Mesendoderm (in vitro differentiated cells): Measurements from ENCODE around the gene ABHD2.
"Not testable (repeated sequence)": the region's sequence is repeated elsewhere in the genome, so short reads cannot be mapped to it uniquely, and the experiment has no call there.

Experiments
- DNase-seq: peaks from one replicate; pipeline ENCODE4 v3.0.0; 2013
- H2AK5ac ChIP-seq: 2 replicates; pipeline ENCODE4 v1.6.1; 2013; ENCODE audit warnings: low read length, inconsistent platforms
- H2BK120ac ChIP-seq: 2 replicates; pipeline ENCODE4 v1.6.1; 2013; ENCODE audit warnings: low read depth, mild to moderate bottlenecking, low read length, moderate library complexity, mixed read lengths
- H2BK15ac ChIP-seq: replicated peaks from 2 replicates; pipeline ENCODE4 v1.6.1; 2013; ENCODE audit warnings: low read depth, mild to moderate bottlenecking, moderate library complexity
- H2BK5ac ChIP-seq: 2 replicates; pipeline ENCODE4 v1.6.1; 2013; ENCODE audit warnings: low read length, inconsistent platforms
- H3K18ac ChIP-seq: 2 replicates; pipeline ENCODE4 v1.6.1; 2013; ENCODE audit warnings: mild to moderate bottlenecking, low read length, mixed read lengths
- H3K23ac ChIP-seq: one replicate; pipeline ENCODE4 v1.6.1; 2013; ENCODE audit warnings: low read length
- H3K27ac ChIP-seq: 2 replicates; pipeline ENCODE4 v1.5.1; 2013; ENCODE audit warnings: low read depth, mild to moderate bottlenecking, inconsistent platforms, low read length, moderate library complexity
- H3K27me3 ChIP-seq: 2 replicates; pipeline ENCODE4 v1.6.1; 2013; ENCODE audit warnings: low read length, control low read depth, mild to moderate bottlenecking, inconsistent platforms; ENCODE audit not compliant: insufficient read depth, poor library complexity
- H3K36me3 ChIP-seq: 2 replicates; pipeline ENCODE4 v1.6.1; 2013; ENCODE audit warnings: low read length, inconsistent platforms; ENCODE audit not compliant: control insufficient read depth, insufficient read depth
- H3K4ac ChIP-seq: one replicate; pipeline ENCODE4 v1.6.1; 2013; ENCODE audit warnings: low read depth, mild to moderate bottlenecking, low read length, moderate library complexity
- H3K4me1 ChIP-seq: 2 replicates; pipeline ENCODE4 v1.6.1; 2013; ENCODE audit warnings: low read depth, low read length, inconsistent platforms; ENCODE audit not compliant: control insufficient read depth
- H3K4me2 ChIP-seq: 2 replicates; pipeline ENCODE4 v1.6.1; 2013; ENCODE audit warnings: low read length
- H3K4me3 ChIP-seq: 2 replicates; pipeline ENCODE4 v1.5.1; 2013; ENCODE audit warnings: mild to moderate bottlenecking, low read length
- H3K56ac ChIP-seq: one replicate; pipeline ENCODE4 v1.6.1; 2013; ENCODE audit warnings: low read length
- H3K79me1 ChIP-seq: 2 replicates; pipeline ENCODE4 v1.6.1; 2013; ENCODE audit warnings: low read length, inconsistent platforms
- H3K79me2 ChIP-seq: 2 replicates; pipeline ENCODE4 v1.6.1; 2013; ENCODE audit warnings: mild to moderate bottlenecking, low read length; ENCODE audit not compliant: control insufficient read depth, insufficient read depth
- H3K9ac ChIP-seq: 2 replicates; pipeline ENCODE4 v1.6.1; 2013; ENCODE audit warnings: low read length, inconsistent platforms
- H4K5ac ChIP-seq: one replicate; pipeline ENCODE4 v1.6.1; 2013; ENCODE audit warnings: low read length
- H4K8ac ChIP-seq: one replicate; pipeline ENCODE4 v1.6.1; 2013; ENCODE audit warnings: low read depth, mild to moderate bottlenecking, control low read depth, low read length, moderate library complexity
- WGBS: extraction: QIAGEN DNeasy Blood & Tissue Kit; methylation state at CpG from one replicate; pipeline ENCODE4 v1.1.7; 2013; ENCODE audit warnings: low lambda C conversion rate, missing lambda C conversion rate; ENCODE audit not compliant: insufficient coverage; ENCODE audit errors: extremely low coverage; 5-methylcytosine and 5-hydroxymethylcytosine counted together

ABHD2 gene

GRCh38 chr15:89140595-89140994 is 52.3 kb downstream of the ABHD2 start:
- Histone ChIP-seq H4K5ac (no peak overlapping the region), H3K79me1 (no peaks in the 10 kb centered on the region), H2AK5ac (no peak overlapping the region), H4K8ac (no peak overlapping the region), H3K9ac (no peak overlapping the region), H3K23ac (no peak overlapping the region), H2BK120ac (no peak overlapping the region), H3K56ac (no peak overlapping the region), H2BK5ac (no peak overlapping the region), H3K79me2 (no peaks in the 10 kb centered on the region), H2BK15ac (no peak overlapping the region), H3K27me3 (no peaks in the 10 kb centered on the region), H3K4ac (no peak overlapping the region), H3K4me2 (no peak overlapping the region), H3K36me3 (no peaks in the 10 kb centered on the region), H3K4me3 (no peak overlapping the region), H3K18ac (no peak overlapping the region), H3K27ac (no peak overlapping the region), H3K4me1 (peaks cover 2% of the 10 kb centered on the region)
- no peak for DNase-seq
- no CpG with 5 or more reads among the region's 4 CpGs for WGBS

DNA sequence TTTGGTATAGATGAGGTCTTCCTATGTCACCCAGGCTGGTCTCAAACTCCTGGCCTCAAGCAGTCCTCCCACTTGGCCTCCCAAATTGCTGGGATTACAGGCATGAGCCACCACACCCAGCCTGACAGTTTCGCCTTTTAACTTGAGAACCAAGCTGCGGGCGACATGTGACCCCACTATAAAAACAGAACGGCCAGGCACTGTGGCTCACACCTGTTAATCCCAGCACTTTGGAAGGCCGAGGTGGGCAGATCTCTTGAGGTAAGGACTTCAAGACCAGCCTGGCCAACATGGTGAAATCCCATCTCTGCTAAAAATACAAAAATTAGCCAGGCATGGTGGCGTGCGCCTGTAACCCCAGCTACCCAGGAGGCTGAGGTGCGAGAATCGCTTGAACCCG is 52.9 kb downstream of the ABHD2 start:
- not testable (repeated sequence) for H3K27me3 ChIP-seq, H3K23ac ChIP-seq, DNase-seq, H3K36me3 ChIP-seq, H3K18ac ChIP-seq, H2BK15ac ChIP-seq, H2BK120ac ChIP-seq, H3K4me3 ChIP-seq, H3K79me2 ChIP-seq, H4K8ac ChIP-seq, H3K4me2 ChIP-seq, H3K9ac ChIP-seq, H3K4ac ChIP-seq, H2BK5ac ChIP-seq, H4K5ac ChIP-seq, H3K27ac ChIP-seq, H2AK5ac ChIP-seq, H3K56ac ChIP-seq, H3K4me1 ChIP-seq, H3K79me1 ChIP-seq
- WGBS: no CpG with 5 or more reads among the region's 10 CpGs

GRCh38 chr15:89141885-89142284 is 53.6 kb downstream of the ABHD2 start:
- no peak overlapping the region for H3K9ac ChIP-seq
- no peak overlapping the region for H4K8ac ChIP-seq
- no CpG with 5 or more reads among the region's 2 CpGs for WGBS
- H2BK120ac ChIP-seq: no peak overlapping the region
- no peaks in the 10 kb centered on the region for H3K79me1 ChIP-seq
- H3K4ac ChIP-seq: no peak overlapping the region
- H3K4me2 ChIP-seq: no peak overlapping the region
- no peak overlapping the region for H2BK15ac ChIP-seq
- H3K23ac ChIP-seq: no peak overlapping the region
- H3K79me2 ChIP-seq: no peaks in the 10 kb centered on the region
- H3K4me1 ChIP-seq: peaks cover 2% of the 10 kb centered on the region
- H3K18ac ChIP-seq: no peak overlapping the region
- no peak for DNase-seq
- no peak overlapping the region for H2BK5ac ChIP-seq
- H3K36me3 ChIP-seq: no peaks in the 10 kb centered on the region
- no peak overlapping the region for H3K4me3 ChIP-seq
- H3K56ac ChIP-seq: no peak overlapping the region
- H2AK5ac ChIP-seq: no peak overlapping the region
- no peak overlapping the region for H4K5ac ChIP-seq
- H3K27ac ChIP-seq: no peak overlapping the region
- no peaks in the 10 kb centered on the region for H3K27me3 ChIP-seq

DNA sequence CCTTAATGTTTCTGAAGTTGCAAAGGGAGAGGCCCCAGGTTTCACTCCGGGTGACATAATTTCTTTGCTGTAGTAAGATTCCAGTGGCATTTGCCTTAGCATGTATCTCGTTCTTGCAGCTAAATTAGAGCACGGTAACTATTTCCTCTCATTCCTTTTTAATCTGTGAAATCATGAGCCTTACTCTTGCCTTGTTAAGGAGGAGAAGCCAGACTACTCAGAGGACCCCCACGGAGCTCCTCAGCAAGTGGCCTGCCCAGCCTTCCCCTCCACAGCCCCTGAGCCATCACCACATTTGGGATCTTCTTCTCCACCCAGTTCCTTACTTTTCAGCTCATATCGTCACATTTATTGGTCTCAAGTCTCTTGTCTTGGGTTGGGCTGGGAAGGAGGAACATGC is 54.2 kb downstream of the ABHD2 start:
- Histone ChIP-seq H3K56ac (no peak overlapping the region), H3K79me1 (no peaks in the 10 kb centered on the region), H3K36me3 (no peaks in the 10 kb centered on the region), H3K4me1 (peaks cover 2% of the 10 kb centered on the region), H4K5ac (no peak overlapping the region), H3K27me3 (no peaks in the 10 kb centered on the region), H2BK5ac (no peak overlapping the region), H3K27ac (no peak overlapping the region), H3K9ac (no peak overlapping the region), H2BK120ac (no peak overlapping the region), H3K18ac (no peak overlapping the region), H4K8ac (no peak overlapping the region), H2BK15ac (no peak overlapping the region), H3K79me2 (no peaks in the 10 kb centered on the region), H3K4me3 (no peak overlapping the region), H3K4ac (no peak overlapping the region), H3K4me2 (no peak overlapping the region), H2AK5ac (no peak overlapping the region), H3K23ac (peak overlapping the region; percentile 66)
- peak; percentile 39 for DNase-seq
- no CpG with 5 or more reads among the region's 5 CpGs for WGBS

GRCh38 chr15:89143503-89144162 is 55.4 kb downstream of the ABHD2 start:
- Histone ChIP-seq H3K9ac (no peak overlapping the region), H4K8ac (no peak overlapping the region), H3K56ac (no peak overlapping the region), H3K79me2 (no peaks in the 10 kb centered on the region), H4K5ac (no peak overlapping the region), H3K4ac (no peak overlapping the region), H3K4me1 (peaks cover 2% of the 10 kb centered on the region), H3K23ac (no peak overlapping the region), H2AK5ac (no peak overlapping the region), H3K4me3 (no peak overlapping the region), H3K27ac (no peak overlapping the region), H3K4me2 (no peak overlapping the region), H3K27me3 (no peaks in the 10 kb centered on the region), H3K36me3 (no peaks in the 10 kb centered on the region), H3K18ac (no peak overlapping the region), H2BK15ac (no peak overlapping the region), H2BK120ac (no peak overlapping the region), H3K79me1 (no peaks in the 10 kb centered on the region), H2BK5ac (no peak overlapping the region)
- DNase-seq: no peak
- WGBS: no CpG with 5 or more reads among the region's 6 CpGs

DNA sequence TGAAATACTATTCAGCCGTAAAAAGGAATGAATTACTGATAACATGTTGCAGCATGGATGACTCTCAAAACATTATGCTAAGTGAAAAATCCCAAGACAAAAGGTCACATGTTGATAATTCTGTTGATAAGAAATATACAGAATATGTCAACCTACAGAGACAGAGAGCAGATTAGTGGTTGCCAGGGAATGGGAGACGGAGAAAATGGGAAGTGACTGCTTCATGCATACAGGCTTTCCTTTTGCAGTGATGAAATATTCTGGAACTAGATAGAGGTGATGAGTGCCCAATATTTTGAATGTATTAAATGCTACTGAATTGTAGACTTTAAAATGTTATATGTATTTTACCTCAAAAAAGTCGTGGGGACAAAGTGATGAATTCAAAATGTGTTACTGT is 56.2 kb downstream of the ABHD2 start:
- no peak overlapping the region for H3K9ac ChIP-seq
- H3K18ac ChIP-seq: no peak overlapping the region
- no CpG with 5 or more reads among the region's 3 CpGs for WGBS
- no peak overlapping the region for H3K4ac ChIP-seq
- no peak for DNase-seq
- H3K23ac ChIP-seq: no peak overlapping the region
- H2AK5ac ChIP-seq: no peak overlapping the region
- H2BK5ac ChIP-seq: no peak overlapping the region
- no peak overlapping the region for H3K4me3 ChIP-seq
- H3K56ac ChIP-seq: no peak overlapping the region
- no peaks in the 10 kb centered on the region for H3K36me3 ChIP-seq
- H3K79me1 ChIP-seq: no peaks in the 10 kb centered on the region
- no peak overlapping the region for H3K4me2 ChIP-seq
- no peak overlapping the region for H2BK15ac ChIP-seq
- H2BK120ac ChIP-seq: no peak overlapping the region
- H3K79me2 ChIP-seq: no peaks in the 10 kb centered on the region
- H3K27me3 ChIP-seq: no peaks in the 10 kb centered on the region
- no peak overlapping the region for H4K8ac ChIP-seq
- H3K4me1 ChIP-seq: peaks cover 2% of the 10 kb centered on the region
- H4K5ac ChIP-seq: no peak overlapping the region
- no peak overlapping the region for H3K27ac ChIP-seq
